Ovary (tissue), 9 donors: ENCODE measurements around the gene PACSIN3. TPM values are rescaled to one million over a fixed set of nuclear protein-coding genes. Genes with fewer than 3 reads are reported as not detected.

Source experiments
- DNase-seq, 5 donors: peaks; one replicate each; pipeline ENCODE4 v3.0.0-alpha.2; 2019 to 2020
- H3K27ac ChIP-seq, 2 donors: fragments of 200-600 bp; one replicate each; pipeline versions ENCODE4 v1.5.1 to v1.8.0; 2019 to 2022
- H3K27me3 ChIP-seq: fragments of 200-600 bp; one replicate; pipeline ENCODE4 v1.8.0; 2022
- H3K36me3 ChIP-seq: fragments of 200-600 bp; sonication (generic); one replicate; pipeline ENCODE4 v1.5.1; 2019
- H3K4me1 ChIP-seq: one replicate; pipeline ENCODE4 v1.8.1; 2013; ENCODE audit warnings: mild to moderate bottlenecking, moderate library complexity; ENCODE audit not compliant: insufficient read depth
- H3K4me3 ChIP-seq: fragments of 200-600 bp; sonication (generic); one replicate; pipeline ENCODE4 v1.5.1; 2017
- H3K9me3 ChIP-seq, 2 donors: fragments of 200-600 bp in 1 of 2; sonication (generic) in 1 of 2; one replicate each; pipeline versions ENCODE4 v1.5.1 to v1.8.1; 2013 to 2019; ENCODE audit warnings: mild to moderate bottlenecking in 1 of 2, moderate library complexity in 1 of 2
- EP300 ChIP-seq: sonication (generic); formaldehyde crosslinking; IDR thresholded peaks from one replicate; pipeline ENCODE4 v1.6.1; 2017; ENCODE audit warnings: antibody characterized with exemption
- POLR2A ChIP-seq: fragments of 450-650 bp; IDR thresholded peaks from one replicate; pipeline ENCODE4 v1.6.1; 2017; ENCODE audit warnings: antibody characterized with exemption, mild to moderate bottlenecking, moderate library complexity
- WGBS, 3 donors: extraction: QIAGEN DNeasy Blood & Tissue Kit in 1 of 3; methylation state at CpG; one replicate each; pipeline versions ENCODE4 v1.1.5 to v1.1.7; 2013 to 2017; 5-methylcytosine and 5-hydroxymethylcytosine counted together
- intact Hi-C, 4 donors: fragments of 100-400 bp; cut with DNase I; formaldehyde crosslinking; loops; one replicate each; pipeline versions ENCODE4 v1.11.0 to v1.15.1; 2022 to 2023
- polyA plus RNA-seq, 2 donors: library from polyadenylated mRNA; stranded (reverse); fragments of 200-250 nt in 1 of 2; fragments of 350-450 nt in 1 of 2; fragmentation: Illumina TruSeq in 1 of 2; extraction: RNeasy Lipid Tissue Mini Kit (QIAGEN cat#74804) in 1 of 2; gene quantifications; one replicate each; pipeline ENCODE4 v1.2.3, GENCODE V29; 2013 to 2014
- total RNA-seq, 7 donors: library from RNA; depleted of rRNA in 2 of 7; stranded (reverse); fragments of >200 nt in 2 of 7; fragmentation: NEBNext Ultra II Directional in 3 of 7; extraction: Animal tissue kit (Norgen Biotek cat#: 25700) in 3 of 7; gene quantifications; one replicate each; pipeline versions ENCODE4 v1.1.0 to v1.2.4, GENCODE V29; 2016 to 2023
- TF ChIP-seq, protein P1 (sequence below), 3 donors: fragments of 450-650 bp in 2 of 3; fragments of 200-600 bp in 1 of 3; IDR thresholded peaks; one replicate each; pipeline versions ENCODE4 v1.5.1 to v1.8.0; 2016 to 2022; ENCODE audit warnings: antibody characterized with exemption in 3 of 3, mild to moderate bottlenecking in 1 of 3
- donor health status: DM: no; HTN: no; CAD: no; lungs with moderate emphysema.
- donor health status: DM: no; HTN: no; CAD: no.
- donor health status: Bipolar disorder and iron deficiency.
- donor health status: DM: yes; HTN: yes; CAD: no.
- donor health status: DM: no; HTN: no; CAD: no.
- donor health status: DM: yes; HTN: yes; CAD: no.

Gene PACSIN3
- total and polyA plus RNA-seq, 9 donors: 2.9 to 69.8 (median 38.8) TPM

DNA sequence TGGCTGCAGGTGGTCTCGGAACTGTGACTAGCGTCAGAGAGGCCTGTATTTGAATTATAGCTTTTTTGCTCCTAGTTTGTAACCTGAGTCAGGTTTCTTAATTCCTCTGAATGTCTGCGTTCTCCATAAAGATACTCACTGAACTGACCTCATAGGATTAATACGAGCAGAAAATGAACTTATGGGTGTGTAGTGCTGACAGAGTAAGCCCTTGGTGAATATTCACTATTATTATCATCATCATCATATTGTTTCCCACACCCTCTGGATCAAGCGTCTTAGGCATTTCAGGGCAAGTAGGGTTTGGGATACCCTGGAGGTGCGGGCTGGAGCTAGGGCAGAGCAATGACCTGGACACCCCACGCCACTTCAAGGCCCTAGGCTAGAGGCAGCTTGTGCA lies 38.6 kb downstream of the PACSIN3 start:
- peaks cover 3% of the 10 kb centered on the region for H3K4me1 ChIP-seq
- intact Hi-C loops: no loop called here
- WGBS, 3 donors: 92 to 96% (median 95%) methylated on average over 7 of the region's 7 CpGs

DNA sequence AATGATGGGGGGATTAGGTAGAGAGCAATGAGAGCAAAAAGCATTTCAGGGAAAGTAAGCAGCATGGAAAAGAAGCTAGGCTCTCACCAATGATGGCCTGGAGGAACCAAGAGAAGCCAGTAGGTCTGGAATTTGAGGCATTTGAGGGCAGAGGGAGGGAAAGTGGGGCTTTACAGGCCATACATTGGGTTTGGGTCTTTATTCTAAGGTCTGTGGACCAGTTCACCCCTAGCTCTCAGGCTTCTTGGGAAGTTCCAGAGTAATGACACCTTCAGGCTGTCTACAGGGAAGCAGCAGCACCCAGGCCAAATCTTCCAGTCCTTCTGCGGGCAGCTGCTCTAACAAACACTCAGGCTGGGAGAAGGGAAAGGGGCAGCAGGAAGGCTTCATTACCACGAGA lies 39.0 kb downstream of the PACSIN3 start:
- TF ChIP-seq, protein P1, sequence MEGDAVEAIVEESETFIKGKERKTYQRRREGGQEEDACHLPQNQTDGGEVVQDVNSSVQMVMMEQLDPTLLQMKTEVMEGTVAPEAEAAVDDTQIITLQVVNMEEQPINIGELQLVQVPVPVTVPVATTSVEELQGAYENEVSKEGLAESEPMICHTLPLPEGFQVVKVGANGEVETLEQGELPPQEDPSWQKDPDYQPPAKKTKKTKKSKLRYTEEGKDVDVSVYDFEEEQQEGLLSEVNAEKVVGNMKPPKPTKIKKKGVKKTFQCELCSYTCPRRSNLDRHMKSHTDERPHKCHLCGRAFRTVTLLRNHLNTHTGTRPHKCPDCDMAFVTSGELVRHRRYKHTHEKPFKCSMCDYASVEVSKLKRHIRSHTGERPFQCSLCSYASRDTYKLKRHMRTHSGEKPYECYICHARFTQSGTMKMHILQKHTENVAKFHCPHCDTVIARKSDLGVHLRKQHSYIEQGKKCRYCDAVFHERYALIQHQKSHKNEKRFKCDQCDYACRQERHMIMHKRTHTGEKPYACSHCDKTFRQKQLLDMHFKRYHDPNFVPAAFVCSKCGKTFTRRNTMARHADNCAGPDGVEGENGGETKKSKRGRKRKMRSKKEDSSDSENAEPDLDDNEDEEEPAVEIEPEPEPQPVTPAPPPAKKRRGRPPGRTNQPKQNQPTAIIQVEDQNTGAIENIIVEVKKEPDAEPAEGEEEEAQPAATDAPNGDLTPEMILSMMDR (IDR thresholded peaks at IDR 0.05): no peak
- TF ChIP-seq EP300 (no peak), POLR2A (no peak)
- intact Hi-C loops: no loop called here
- H3K9me3 ChIP-seq: no peaks in the 10 kb centered on the region
- WGBS, 3 donors: 89 to 95% (median 93%) methylated on average over 2 of the region's 2 CpGs
- peaks cover 3% of the 10 kb centered on the region for H3K4me1 ChIP-seq
- no peak for DNase-seq
- no peaks in the 10 kb centered on the region for H3K36me3 ChIP-seq
- no peak overlapping the region for H3K4me3 ChIP-seq
- H3K27ac ChIP-seq: no peak overlapping the region
- H3K27me3 ChIP-seq: no peaks in the 10 kb centered on the region

More for the DNA sequence above, 38.6 kb downstream of the PACSIN3 start:
- Histone ChIP-seq H3K4me3 (no peak overlapping the region), H3K9me3 (no peaks in the 10 kb centered on the region), H3K27ac (no peak overlapping the region), H3K36me3 (no peaks in the 10 kb centered on the region), H3K27me3 (no peaks in the 10 kb centered on the region)
- no peak for DNase-seq
- TF ChIP-seq EP300 (no peak), POLR2A (no peak)
- TF ChIP-seq, protein P1 (IDR thresholded peaks at IDR 0.05): no peak

- 92 to 95% (median 93%) methylated on average over 3 of the region's 3 CpGs for WGBS, 3 donors
- Histone ChIP-seq H3K9me3 (no peaks in the 10 kb centered on the region), H3K27ac (no peak overlapping the region), H3K27me3 (no peaks in the 10 kb centered on the region), H3K4me1 (peaks cover 3% of the 10 kb centered on the region), H3K4me3 (no peak overlapping the region), H3K36me3 (no peaks in the 10 kb centered on the region)
- DNase-seq: no peak
- intact Hi-C loops: no loop called here
- TF ChIP-seq EP300: no peak
- TF ChIP-seq, protein P1 (IDR thresholded peaks at IDR 0.05): no peak
- no peak for TF ChIP-seq POLR2A
Observed at GRCh38 chr11:47144541-47144940, 41.7 kb downstream of the PACSIN3 start.

- Histone ChIP-seq H3K27ac (no peak overlapping the region), H3K36me3 (no peaks in the 10 kb centered on the region), H3K4me1 (no peaks in the 10 kb centered on the region), H3K9me3 (no peaks in the 10 kb centered on the region), H3K27me3 (no peaks in the 10 kb centered on the region), H3K4me3 (no peak overlapping the region)
- TF ChIP-seq, protein P1 (IDR thresholded peaks at IDR 0.05): no peak
- TF ChIP-seq POLR2A: no peak
- no peak for TF ChIP-seq EP300
- intact Hi-C loops: no loop called here
- peak in 2 of 5 donors; percentile 58 to 68 for DNase-seq
- 4 to 29% (median 26%) methylated on average over 3 of the region's 3 CpGs for WGBS, 3 donors
Observed at GRCh38 chr11:47143322-47143721, 42.9 kb downstream of the PACSIN3 start.

DNA sequence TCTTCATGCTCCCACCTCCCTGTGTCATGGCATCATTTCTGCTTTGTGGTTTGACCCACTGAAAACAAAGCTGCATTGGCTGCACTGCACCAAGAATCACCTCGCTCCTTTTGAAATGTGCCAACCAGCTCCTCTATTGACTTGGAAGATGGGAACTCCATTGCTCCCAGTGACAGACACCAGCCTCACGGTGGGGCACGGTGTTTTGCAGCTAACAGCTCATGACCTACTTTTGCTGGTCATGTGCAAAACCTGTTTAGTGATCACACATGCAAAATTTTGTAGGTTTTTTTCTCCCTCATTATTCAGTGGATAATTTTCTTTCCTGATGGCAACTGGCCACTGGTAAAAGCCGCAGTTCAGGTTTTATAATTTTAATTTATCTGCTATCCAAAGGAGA lies 46.4 kb downstream of the PACSIN3 start:
- H3K4me3 ChIP-seq: no peak overlapping the region
- intact Hi-C loops: no loop called here
- WGBS, 3 donors: 71 to 87% (median 81%) methylated on average over 4 of the region's 4 CpGs

More for the DNA sequence above, 46.4 kb downstream of the PACSIN3 start:
- Histone ChIP-seq H3K27me3 (no peaks in the 10 kb centered on the region), H3K9me3 (no peaks in the 10 kb centered on the region), H3K36me3 (no peaks in the 10 kb centered on the region), H3K4me1 (no peaks in the 10 kb centered on the region), H3K27ac (no peak overlapping the region)
- TF ChIP-seq EP300 (no peak), POLR2A (no peak)
- TF ChIP-seq, protein P1 (IDR thresholded peaks at IDR 0.05): no peak
- DNase-seq: no peak
